Measurements from ENCODE around the gene CARD14. TPM values are rescaled to one million over a fixed set of nuclear protein-coding genes. Genes with fewer than 3 reads are reported as not detected.
"Not testable (repeated sequence)": the region's sequence is repeated elsewhere in the genome, so short reads cannot be mapped to it uniquely, and the experiment has no call there.

The CARD14 gene
- polyA plus RNA-seq, 1 donor from 2014 or later = not detected

GRCh38 chr17:80185968-80186367 lies 16.1 kb downstream of the CARD14 start:
- Mint-ChIP-seq H3K4me3 (no peak overlapping the region), H3K27ac (no peak overlapping the region), H3K9me3 (peaks cover 0 to 2% (median 0%) of the 10 kb centered on the region in 3 donors), H3K36me3 (peaks cover 2% of the 10 kb centered on the region), H3K4me1 (no peaks in the 10 kb centered on the region), H3K27me3 (peaks cover 15% of the 10 kb centered on the region)

DNA sequence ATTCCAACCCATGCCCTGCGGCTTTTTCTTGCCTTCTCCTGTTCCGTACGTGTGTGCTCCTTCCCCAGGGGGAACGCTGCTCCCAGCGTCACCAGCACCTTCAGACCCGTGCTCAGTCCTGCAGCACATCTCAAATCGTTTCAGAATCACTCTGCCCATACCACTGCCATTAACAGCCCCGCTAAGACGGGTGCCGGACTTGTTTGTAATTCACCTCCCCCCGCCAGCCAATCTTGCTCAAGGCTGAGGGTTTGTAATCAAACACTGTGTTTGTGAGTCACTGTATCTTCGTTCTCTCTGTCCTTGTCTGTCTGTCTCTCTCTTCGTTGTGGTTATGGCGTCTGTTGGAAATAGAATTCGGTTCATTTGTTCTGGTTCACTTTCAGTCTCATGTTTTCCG lies 17.3 kb downstream of the CARD14 start:
- peaks cover 0 to 2% (median 0%) of the 10 kb centered on the region in 3 donors for H3K9me3 Mint-ChIP-seq
- H3K36me3 Mint-ChIP-seq = peaks cover 2% of the 10 kb centered on the region
- H3K27ac Mint-ChIP-seq = no peak overlapping the region
- peaks cover 0 to 2% (median 0%) of the 10 kb centered on the region in 3 donors for H3K4me1 Mint-ChIP-seq
- peaks cover 10% of the 10 kb centered on the region for H3K27me3 Mint-ChIP-seq
- H3K4me3 Mint-ChIP-seq = peak overlapping the region in 1 of 4 donors; percentile 27

GRCh38 chr17:80187515-80187941 lies 17.7 kb downstream of the CARD14 start:
- H3K4me3 Mint-ChIP-seq = no peak overlapping the region
- peaks cover 2% of the 10 kb centered on the region for H3K36me3 Mint-ChIP-seq
- no peak overlapping the region for H3K27ac Mint-ChIP-seq
- H3K27me3 Mint-ChIP-seq = peaks cover 10% of the 10 kb centered on the region
- peaks cover 0 to 2% (median 0%) of the 10 kb centered on the region in 3 donors for H3K4me1 Mint-ChIP-seq
- H3K9me3 Mint-ChIP-seq = peaks cover 0 to 2% (median 0%) of the 10 kb centered on the region in 3 donors

- peaks cover 0 to 2% (median 0%) of the 10 kb centered on the region in 3 donors for H3K9me3 Mint-ChIP-seq
- H3K27me3 Mint-ChIP-seq = peaks cover 10% of the 10 kb centered on the region
- no peaks in the 10 kb centered on the region for H3K36me3 Mint-ChIP-seq
- peaks cover 0 to 2% (median 0%) of the 10 kb centered on the region in 3 donors for H3K4me1 Mint-ChIP-seq
- no peak overlapping the region for H3K27ac Mint-ChIP-seq
- H3K4me3 Mint-ChIP-seq = no peak overlapping the region
These were observed 19.8 kb downstream of the CARD14 start for GRCh38 chr17:80189611-80190010.

- Mint-ChIP-seq H3K27me3 (peaks cover 7% of the 10 kb centered on the region), H3K9me3 (peaks cover 0 to 2% (median 0%) of the 10 kb centered on the region in 3 donors), H3K36me3 (no peaks in the 10 kb centered on the region), H3K4me1 (peaks cover 0 to 2% (median 0%) of the 10 kb centered on the region in 3 donors), H3K27ac (no peak overlapping the region), H3K4me3 (no peak overlapping the region)
These were observed 20.9 kb downstream of the CARD14 start for GRCh38 chr17:80190716-80191115.

DNA sequence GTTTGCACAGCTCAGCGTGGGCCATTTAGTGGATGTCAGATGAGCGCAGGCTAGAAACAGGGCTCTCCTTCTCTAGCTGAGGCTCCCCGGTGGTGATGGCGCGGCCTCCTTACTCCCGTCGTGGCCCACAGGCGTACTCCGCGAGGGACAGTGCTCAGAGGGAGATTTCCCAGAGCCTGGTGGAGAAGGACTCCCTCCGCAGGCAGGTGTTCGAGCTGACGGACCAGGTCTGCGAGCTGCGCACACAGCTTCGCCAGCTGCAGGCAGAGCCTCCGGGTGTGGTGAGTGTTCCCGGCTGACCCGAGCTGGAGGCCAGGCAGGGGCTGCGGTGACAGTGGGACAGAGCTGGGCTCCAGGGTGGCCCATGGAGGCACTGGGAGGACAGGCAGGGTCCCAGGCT lies 21.4 kb downstream of the CARD14 start:
- peaks cover 0 to 2% (median 0%) of the 10 kb centered on the region in 3 donors for H3K4me1 Mint-ChIP-seq
- H3K9me3 Mint-ChIP-seq = peaks cover 0 to 2% (median 0%) of the 10 kb centered on the region in 3 donors
- H3K4me3 Mint-ChIP-seq = no peak overlapping the region
- H3K27ac Mint-ChIP-seq = no peak overlapping the region
- H3K36me3 Mint-ChIP-seq = no peaks in the 10 kb centered on the region
- H3K27me3 Mint-ChIP-seq = peaks cover 7% of the 10 kb centered on the region

- Mint-ChIP-seq H3K9me3 (peaks cover 0 to 2% (median 0%) of the 10 kb centered on the region in 3 donors), H3K36me3 (no peaks in the 10 kb centered on the region), H3K4me3 (peak overlapping the region in 1 of 4 donors; percentile 69), H3K27ac (no peak overlapping the region), H3K27me3 (peaks cover 7% of the 10 kb centered on the region), H3K4me1 (peaks cover 0 to 2% (median 0%) of the 10 kb centered on the region in 3 donors)
These were observed 22.2 kb downstream of the CARD14 start for GRCh38 chr17:80191865-80192661.

GRCh38 chr17:80195141-80195540 lies 25.3 kb downstream of the CARD14 start:
- H3K4me1 Mint-ChIP-seq = peaks cover 0 to 2% (median 0%) of the 10 kb centered on the region in 3 donors
- H3K9me3 Mint-ChIP-seq = peaks cover 0 to 2% (median 0%) of the 10 kb centered on the region in 3 donors
- H3K27ac Mint-ChIP-seq = no peak overlapping the region
- no peaks in the 10 kb centered on the region for H3K36me3 Mint-ChIP-seq
- H3K27me3 Mint-ChIP-seq = peaks cover 4% of the 10 kb centered on the region
- no peak overlapping the region for H3K4me3 Mint-ChIP-seq

- peaks cover 0 to 2% (median 0%) of the 10 kb centered on the region in 3 donors for H3K4me1 Mint-ChIP-seq
- H3K9me3 Mint-ChIP-seq = peaks cover 0 to 2% (median 0%) of the 10 kb centered on the region in 3 donors
- no peaks in the 10 kb centered on the region for H3K36me3 Mint-ChIP-seq
- H3K4me3 Mint-ChIP-seq = peak overlapping the region in 1 of 4 donors; percentile 48
- H3K27ac Mint-ChIP-seq = peak overlapping the region in 2 of 3 donors; percentile 81 to 86
- H3K27me3 Mint-ChIP-seq = peaks cover 4% of the 10 kb centered on the region
These were observed 26.1 kb downstream of the CARD14 start for GRCh38 chr17:80195671-80196529.

- peaks cover 2% of the 10 kb centered on the region for H3K27me3 Mint-ChIP-seq
- H3K9me3 Mint-ChIP-seq = peaks cover 0 to 2% (median 0%) of the 10 kb centered on the region in 3 donors
- no peaks in the 10 kb centered on the region for H3K36me3 Mint-ChIP-seq
- peaks cover 0 to under 1% (median 0%) of the 10 kb centered on the region in 3 donors for H3K4me1 Mint-ChIP-seq
- H3K27ac Mint-ChIP-seq = no peak overlapping the region
- no peak overlapping the region for H3K4me3 Mint-ChIP-seq
These were observed 26.8 kb downstream of the CARD14 start for GRCh38 chr17:80196652-80197051.

- Mint-ChIP-seq H3K4me1 (no peaks in the 10 kb centered on the region), H3K9me3 (peaks cover 0 to 2% (median 0%) of the 10 kb centered on the region in 3 donors), H3K27ac (no peak overlapping the region), H3K36me3 (no peaks in the 10 kb centered on the region), H3K4me3 (no peak overlapping the region), H3K27me3 (peaks cover 2% of the 10 kb centered on the region)
These were observed 28.4 kb downstream of the CARD14 start for GRCh38 chr17:80198144-80198661.

DNA sequence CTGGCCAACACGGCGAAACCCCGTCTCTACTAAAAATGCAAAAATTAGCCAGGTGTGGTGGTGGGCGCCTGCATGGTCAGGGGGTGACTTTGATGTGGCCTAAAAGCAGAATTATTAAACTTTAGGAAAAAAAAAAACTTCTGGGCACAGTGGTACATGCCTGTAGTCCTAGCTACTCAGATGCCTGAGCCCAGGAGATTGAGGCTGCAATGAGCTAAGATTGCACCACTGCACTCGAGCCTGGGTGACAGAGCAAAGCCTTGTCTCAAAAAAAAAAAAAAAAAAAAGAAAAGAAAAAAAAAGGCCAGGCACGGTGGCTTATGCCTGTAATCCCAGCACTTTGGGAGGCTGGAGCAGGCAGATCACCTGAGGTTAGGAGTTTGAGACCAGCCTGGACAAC lies 29.5 kb downstream of the CARD14 start:
- not testable (repeated sequence) for H3K27me3 Mint-ChIP-seq, H3K36me3 Mint-ChIP-seq, H3K4me3 Mint-ChIP-seq, H3K4me1 Mint-ChIP-seq, H3K27ac Mint-ChIP-seq, H3K9me3 Mint-ChIP-seq

GRCh38 chr17:80201446-80201845 lies 31.6 kb downstream of the CARD14 start:
- Mint-ChIP-seq H3K4me1 (no peaks in the 10 kb centered on the region), H3K4me3 (no peak overlapping the region), H3K36me3 (no peaks in the 10 kb centered on the region), H3K27me3 (no peaks in the 10 kb centered on the region), H3K27ac (no peak overlapping the region), H3K9me3 (no peaks in the 10 kb centered on the region)

GRCh38 chr17:80202197-80202596 lies 32.4 kb downstream of the CARD14 start:
- Mint-ChIP-seq H3K27me3 (no peaks in the 10 kb centered on the region), H3K27ac (no peak overlapping the region), H3K9me3 (no peaks in the 10 kb centered on the region), H3K36me3 (no peaks in the 10 kb centered on the region), H3K4me1 (no peaks in the 10 kb centered on the region), H3K4me3 (no peak overlapping the region)

GRCh38 chr17:80203471-80203963 lies 33.7 kb downstream of the CARD14 start:
- no peaks in the 10 kb centered on the region for H3K4me1 Mint-ChIP-seq
- H3K9me3 Mint-ChIP-seq = no peaks in the 10 kb centered on the region
- no peaks in the 10 kb centered on the region for H3K27me3 Mint-ChIP-seq
- H3K4me3 Mint-ChIP-seq = no peak overlapping the region
- no peaks in the 10 kb centered on the region for H3K36me3 Mint-ChIP-seq
- H3K27ac Mint-ChIP-seq = no peak overlapping the region

Data from IgD-negative memory B cell (primary cell).